A673 (cell line): ENCODE data around the gene HNF1A.

Source experiments
- CTCF ChIP-seq: fragments of 300-800, 200-600 bp; sonication (generic); conservative IDR thresholded peaks from 2 replicates; pipeline ENCODE4 v1.5.1; 2017; ENCODE audit warnings: low read depth, mild to moderate bottlenecking, antibody characterized with exemption, low read length, moderate library complexity, mixed read lengths
- EZH2 ChIP-seq: fragments of 200-600 bp; sonication (generic); IDR thresholded peaks from 2 replicates; pipeline ENCODE4 v1.6.1; 2017; ENCODE audit warnings: borderline replicate concordance, low read depth, mild to moderate bottlenecking, mixed read lengths, antibody characterized with exemption, low read length; ENCODE audit not compliant: poor library complexity, severe bottlenecking

DNA sequence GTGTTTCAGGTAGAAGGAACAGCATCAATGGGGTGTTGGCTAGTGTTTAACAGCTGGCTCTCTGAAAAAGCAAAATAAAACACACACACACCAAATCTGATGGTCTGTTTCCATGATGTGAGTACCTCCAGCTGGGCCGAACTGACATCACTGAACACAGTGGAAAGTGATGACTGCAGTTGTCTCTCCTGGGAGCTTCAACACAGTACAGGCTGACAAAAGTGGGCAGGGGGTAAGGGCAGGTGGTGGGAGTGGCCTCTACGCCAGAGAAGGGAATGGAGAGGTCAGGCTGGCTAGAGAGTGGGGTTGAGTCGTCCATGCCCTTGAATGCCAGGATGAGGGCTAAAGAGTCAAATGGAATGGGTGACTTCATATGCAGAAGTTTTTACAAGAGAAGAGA, 8.0 kb upstream of the HNF1A start:
- TF ChIP-seq EZH2 (no peak), CTCF (no peak)
